BE2C (cell line): ENCODE data around the gene B4GALNT2.

Experiments used
- DNase-seq: peaks from one replicate; pipeline ENCODE4 v3.0.0-alpha.2; 2020
- H3K27me3 ChIP-seq: fragments of 250-450 bp; sonication (Bioruptor Pico); 2 replicates; pipeline ENCODE4 v1.5.1; 2020; ENCODE audit warnings: mild to moderate bottlenecking
- H3K36me3 ChIP-seq: fragments of 250-450 bp; sonication (Bioruptor Pico); 2 replicates; pipeline ENCODE4 v1.5.1; 2020; ENCODE audit warnings: mild to moderate bottlenecking
- H3K4me1 ChIP-seq: fragments of 250-450 bp; sonication (Bioruptor Pico); 2 replicates; pipeline ENCODE4 v1.5.1; 2020
- H3K4me3 ChIP-seq: 2 replicates; pipeline ENCODE4 v1.5.1; 2011; ENCODE audit warnings: low read depth, low read length
- H3K9me3 ChIP-seq: fragments of 250-450 bp; sonication (Bioruptor Pico); 2 replicates; pipeline ENCODE4 v1.5.1; 2020
- CTCF ChIP-seq: IDR thresholded peaks from 2 replicates; pipeline ENCODE4 v1.5.1; 2012; ENCODE audit warnings: mild to moderate bottlenecking, low read depth, low read length

Gene B4GALNT2

GRCh38 chr17:49216482-49216881 lies 83.9 kb downstream of the B4GALNT2 start:
- peaks cover under 1% of the 10 kb centered on the region for H3K27me3 ChIP-seq
- no peaks in the 10 kb centered on the region for H3K4me1 ChIP-seq
- DNase-seq: no peak
- H3K36me3 ChIP-seq: no peaks in the 10 kb centered on the region
- H3K9me3 ChIP-seq: no peaks in the 10 kb centered on the region
- TF ChIP-seq CTCF: no peak
- no peak overlapping the region for H3K4me3 ChIP-seq

GRCh38 chr17:49216953-49217650 lies 84.5 kb downstream of the B4GALNT2 start:
- Histone ChIP-seq H3K36me3 (no peaks in the 10 kb centered on the region), H3K4me1 (no peaks in the 10 kb centered on the region), H3K9me3 (no peaks in the 10 kb centered on the region), H3K4me3 (no peak overlapping the region), H3K27me3 (peaks cover 7% of the 10 kb centered on the region)
- no peak for TF ChIP-seq CTCF
- no peak for DNase-seq

DNA sequence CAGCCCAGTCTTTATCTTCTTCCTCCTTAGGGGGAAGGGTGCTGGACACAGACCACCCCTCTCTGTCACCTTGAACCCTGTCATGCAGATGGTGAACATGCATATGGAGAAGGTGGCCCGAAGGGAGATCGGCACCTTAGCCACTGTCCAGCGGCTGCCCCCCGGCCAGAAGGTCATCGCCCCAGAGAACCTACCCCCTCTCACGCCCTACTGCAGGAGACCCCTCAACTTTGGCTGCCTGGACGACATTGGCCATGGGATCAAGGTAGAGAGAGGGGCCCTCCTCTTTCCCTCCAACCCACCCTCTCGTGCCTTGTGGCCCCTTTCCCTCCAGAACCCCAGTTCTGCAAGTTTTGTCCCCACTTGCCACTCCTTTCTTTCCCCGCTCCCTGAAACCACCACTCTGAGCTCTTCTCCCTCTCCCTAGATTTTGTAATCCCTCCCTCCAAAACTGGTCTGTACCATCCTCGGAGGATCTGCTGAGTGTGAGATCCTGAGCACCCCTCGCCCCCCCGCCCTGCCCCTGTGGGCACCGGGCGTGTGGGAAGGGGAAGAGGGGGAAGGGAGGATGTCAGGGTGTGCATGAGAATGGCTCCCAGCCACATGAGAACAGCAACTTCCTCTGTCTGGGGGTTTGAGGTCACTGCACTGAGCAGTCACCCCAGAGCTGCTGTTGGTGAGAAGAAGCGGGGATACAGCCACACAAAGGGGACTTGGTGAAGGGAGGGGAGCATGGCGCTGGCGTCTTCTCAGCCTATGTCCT lies 85.3 kb downstream of the B4GALNT2 start:
- H3K4me3 ChIP-seq: no peak overlapping the region
- peaks cover 14% of the 10 kb centered on the region for H3K27me3 ChIP-seq
- no peak for DNase-seq
- TF ChIP-seq CTCF: no peak
- no peaks in the 10 kb centered on the region for H3K4me1 ChIP-seq
- H3K36me3 ChIP-seq: no peaks in the 10 kb centered on the region
- no peaks in the 10 kb centered on the region for H3K9me3 ChIP-seq

DNA sequence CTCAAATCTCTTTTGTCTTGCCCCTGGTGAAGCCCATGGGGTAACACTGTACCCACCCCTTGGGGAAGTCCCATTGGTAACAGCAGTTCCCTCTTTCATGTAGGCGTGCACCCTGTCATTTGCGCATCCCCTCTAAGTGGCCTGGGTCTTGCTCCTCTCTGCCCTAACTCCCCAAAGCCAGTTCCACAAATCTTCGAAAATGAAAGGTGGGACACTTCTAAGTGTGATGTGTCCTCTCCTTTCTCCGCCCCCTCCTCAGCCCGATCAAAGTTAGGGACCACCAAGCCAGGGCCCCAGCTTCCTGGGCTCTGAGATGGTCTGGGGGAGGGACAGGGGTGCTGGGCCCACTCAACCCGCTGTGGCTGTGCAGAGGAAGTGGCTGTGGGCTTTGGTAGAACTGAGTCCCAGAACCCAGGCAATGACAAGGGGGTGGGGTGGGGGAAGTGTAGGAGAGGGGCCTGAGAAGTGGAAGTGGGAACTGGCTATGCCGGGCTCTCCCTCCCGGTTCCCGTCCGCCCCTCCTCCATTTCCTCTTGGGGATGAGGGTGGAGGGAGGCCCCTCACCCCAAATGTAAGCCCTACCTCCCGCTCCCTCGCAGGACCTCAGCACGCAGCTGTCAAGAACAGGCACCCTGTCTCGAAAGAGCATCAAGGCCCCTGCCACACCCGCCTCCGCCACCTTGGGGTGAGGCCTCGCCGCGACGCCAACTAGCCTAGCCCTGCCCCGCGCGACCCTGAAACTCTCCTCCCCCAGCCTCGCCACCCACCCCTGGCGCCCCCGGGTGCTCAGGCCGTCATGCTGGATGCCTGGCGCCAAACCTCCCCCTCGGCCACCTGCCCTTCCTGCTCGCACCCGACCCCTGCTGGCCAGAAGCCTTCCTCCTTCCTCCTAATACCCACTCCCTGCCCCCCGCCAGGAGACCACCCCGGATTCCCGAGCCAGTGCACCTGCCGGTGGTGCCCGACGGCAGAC lies 86.7 kb downstream of the B4GALNT2 start:
- Histone ChIP-seq H3K4me1 (no peaks in the 10 kb centered on the region), H3K36me3 (no peaks in the 10 kb centered on the region), H3K9me3 (no peaks in the 10 kb centered on the region), H3K4me3 (no peak overlapping the region), H3K27me3 (peaks cover 28% of the 10 kb centered on the region)
- peak; percentile 40 for DNase-seq
- peak; percentile 34 for TF ChIP-seq CTCF

GRCh38 chr17:49219987-49220386 lies 87.4 kb downstream of the B4GALNT2 start:
- peaks cover 35% of the 10 kb centered on the region for H3K27me3 ChIP-seq
- H3K36me3 ChIP-seq: no peaks in the 10 kb centered on the region
- H3K9me3 ChIP-seq: no peaks in the 10 kb centered on the region
- no peak overlapping the region for H3K4me3 ChIP-seq
- no peak for DNase-seq
- TF ChIP-seq CTCF: no peak
- H3K4me1 ChIP-seq: no peaks in the 10 kb centered on the region
